Measurements from ENCODE around the gene ARHGAP24. TPM values are rescaled to one million over a fixed set of nuclear protein-coding genes. Genes with fewer than 3 reads are reported as not detected.

The ARHGAP24 gene
- total RNA-seq, 1 donor: 52.5 TPM

DNA sequence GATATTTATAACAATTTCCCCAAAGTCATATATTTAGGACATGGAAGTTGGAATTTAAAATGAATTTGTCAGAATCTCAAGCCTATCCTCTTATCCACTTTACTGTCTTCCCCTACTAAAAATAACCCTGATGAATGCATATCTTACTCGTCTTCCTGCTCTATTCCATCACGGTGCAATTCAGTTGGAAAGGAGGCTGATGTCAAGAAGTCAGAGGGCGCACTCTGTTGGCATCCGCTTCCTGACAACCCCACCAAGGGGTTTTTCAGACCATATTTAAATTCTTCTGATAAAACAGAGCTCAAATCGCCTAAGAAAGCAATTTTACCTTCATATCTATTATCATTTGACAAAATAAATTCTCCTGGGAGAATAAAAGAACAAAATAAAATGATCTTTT is 233.5 kb downstream of the ARHGAP24 start:
- Histone ChIP-seq H3K27ac (ENCODE audit: low read depth, low read length) (no peak overlapping the region), H3K36me3 (ENCODE audit: insufficient read depth, low read length) (no peaks in the 10 kb centered on the region), H2AFZ (ENCODE audit: low read length) (no peak overlapping the region), H4K20me1 (ENCODE audit: insufficient read depth, low read length) (no peaks in the 10 kb centered on the region), H3K4me2 (ENCODE audit: insufficient read depth, low read length) (no peak overlapping the region), H3K4me3 (ENCODE audit: insufficient read depth, low read length) (no peak overlapping the region), H3K79me2 (ENCODE audit: insufficient read depth, low read length) (no peaks in the 10 kb centered on the region), H3K4me1 (ENCODE audit: insufficient read depth, low read length) (peaks cover 3% of the 10 kb centered on the region), H3K9me3 (ENCODE audit: low read depth, low read length) (no peaks in the 10 kb centered on the region), H3K27me3 (ENCODE audit: insufficient read depth, low read length) (no peaks in the 10 kb centered on the region)
- TF ChIP-seq, protein P1, sequence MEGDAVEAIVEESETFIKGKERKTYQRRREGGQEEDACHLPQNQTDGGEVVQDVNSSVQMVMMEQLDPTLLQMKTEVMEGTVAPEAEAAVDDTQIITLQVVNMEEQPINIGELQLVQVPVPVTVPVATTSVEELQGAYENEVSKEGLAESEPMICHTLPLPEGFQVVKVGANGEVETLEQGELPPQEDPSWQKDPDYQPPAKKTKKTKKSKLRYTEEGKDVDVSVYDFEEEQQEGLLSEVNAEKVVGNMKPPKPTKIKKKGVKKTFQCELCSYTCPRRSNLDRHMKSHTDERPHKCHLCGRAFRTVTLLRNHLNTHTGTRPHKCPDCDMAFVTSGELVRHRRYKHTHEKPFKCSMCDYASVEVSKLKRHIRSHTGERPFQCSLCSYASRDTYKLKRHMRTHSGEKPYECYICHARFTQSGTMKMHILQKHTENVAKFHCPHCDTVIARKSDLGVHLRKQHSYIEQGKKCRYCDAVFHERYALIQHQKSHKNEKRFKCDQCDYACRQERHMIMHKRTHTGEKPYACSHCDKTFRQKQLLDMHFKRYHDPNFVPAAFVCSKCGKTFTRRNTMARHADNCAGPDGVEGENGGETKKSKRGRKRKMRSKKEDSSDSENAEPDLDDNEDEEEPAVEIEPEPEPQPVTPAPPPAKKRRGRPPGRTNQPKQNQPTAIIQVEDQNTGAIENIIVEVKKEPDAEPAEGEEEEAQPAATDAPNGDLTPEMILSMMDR (IDR thresholded peaks at IDR 0.05; ENCODE audit: extremely low read depth, low read depth, low read length): no peak
- no peak for DNase-seq (ENCODE audit: insufficient read length, low spot score, missing footprints)

DNA sequence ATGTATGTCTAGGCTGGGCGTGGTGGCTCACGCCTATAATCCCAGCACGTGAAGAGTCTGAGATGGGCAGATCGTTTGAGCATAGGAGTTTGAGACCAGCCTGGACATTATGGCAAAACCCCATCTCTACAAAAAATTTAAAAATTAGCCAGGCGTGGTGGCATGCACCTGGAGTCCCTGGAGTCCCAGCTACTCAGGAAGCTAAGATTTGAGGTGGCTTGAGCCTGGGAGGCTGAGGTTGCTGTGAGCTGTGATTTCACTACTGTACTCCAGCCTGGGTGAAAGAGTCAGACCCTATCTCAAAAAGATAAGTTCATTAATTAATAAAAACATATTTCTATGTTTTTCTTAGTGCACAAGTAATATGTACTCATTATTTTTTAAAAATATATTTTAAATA is 238.1 kb downstream of the ARHGAP24 start:
- no peak overlapping the region for H2AFZ ChIP-seq (ENCODE audit: low read length)

DNA sequence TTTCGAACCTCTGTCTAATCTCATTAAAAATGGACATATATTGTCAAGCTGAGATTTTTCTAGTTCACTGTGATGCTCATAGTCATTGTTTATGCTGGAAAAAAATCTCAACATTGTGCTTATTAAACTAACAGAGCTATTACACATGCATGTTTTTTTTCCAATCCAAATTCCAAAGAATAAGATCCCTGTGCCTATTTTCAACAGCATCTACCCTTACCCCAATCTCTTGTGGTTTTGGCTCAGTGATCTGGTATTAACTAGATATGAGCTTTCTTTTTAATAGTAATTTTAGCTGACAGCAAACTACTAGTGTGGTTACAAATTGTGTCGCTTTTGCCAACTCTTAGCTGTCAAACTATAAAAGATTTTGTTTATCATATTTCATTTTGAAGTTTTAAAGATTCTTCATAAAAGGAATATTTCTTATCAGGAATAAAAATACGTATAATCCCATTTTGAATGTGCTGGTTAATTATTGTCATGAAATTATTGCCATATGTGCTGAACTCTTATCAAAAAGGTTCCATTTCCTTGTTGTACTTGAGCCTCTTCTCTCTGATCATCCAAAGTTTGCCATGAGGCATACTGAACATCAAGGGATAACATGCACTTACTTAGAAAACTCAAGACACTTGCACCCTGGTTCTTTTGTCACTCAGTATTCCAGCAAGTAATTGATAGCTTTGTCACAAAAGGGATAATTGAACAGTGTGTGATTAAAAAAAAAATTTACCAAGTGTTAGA is 241.2 kb downstream of the ARHGAP24 start:
- no peak overlapping the region for H3K4me2 ChIP-seq (ENCODE audit: insufficient read depth, low read length)
- no peaks in the 10 kb centered on the region for H4K20me1 ChIP-seq (ENCODE audit: insufficient read depth, low read length)
- no peak overlapping the region for H2AFZ ChIP-seq (ENCODE audit: low read length)
- H3K9me3 ChIP-seq (ENCODE audit: low read depth, low read length): no peaks in the 10 kb centered on the region
- no peak overlapping the region for H3K27ac ChIP-seq (ENCODE audit: low read depth, low read length)
- DNase-seq (ENCODE audit: insufficient read length, low spot score, missing footprints): peak; percentile 68
- TF ChIP-seq, protein P1 (IDR thresholded peaks at IDR 0.05; ENCODE audit: extremely low read depth, low read depth, low read length): no peak
- H3K36me3 ChIP-seq (ENCODE audit: insufficient read depth, low read length): no peaks in the 10 kb centered on the region
- H3K79me2 ChIP-seq (ENCODE audit: insufficient read depth, low read length): no peaks in the 10 kb centered on the region
- no peak overlapping the region for H3K4me3 ChIP-seq (ENCODE audit: insufficient read depth, low read length)
- no peaks in the 10 kb centered on the region for H3K4me1 ChIP-seq (ENCODE audit: insufficient read depth, low read length)
- no peaks in the 10 kb centered on the region for H3K27me3 ChIP-seq (ENCODE audit: insufficient read depth, low read length)

More for the DNA sequence above, 238.1 kb downstream of the ARHGAP24 start:
- Histone ChIP-seq H3K27me3 (ENCODE audit: insufficient read depth, low read length) (no peaks in the 10 kb centered on the region), H3K4me1 (ENCODE audit: insufficient read depth, low read length) (no peaks in the 10 kb centered on the region), H3K79me2 (ENCODE audit: insufficient read depth, low read length) (no peaks in the 10 kb centered on the region), H3K4me3 (ENCODE audit: insufficient read depth, low read length) (no peak overlapping the region), H3K27ac (ENCODE audit: low read depth, low read length) (no peak overlapping the region), H4K20me1 (ENCODE audit: insufficient read depth, low read length) (no peaks in the 10 kb centered on the region), H3K36me3 (ENCODE audit: insufficient read depth, low read length) (no peaks in the 10 kb centered on the region), H3K9me3 (ENCODE audit: low read depth, low read length) (no peaks in the 10 kb centered on the region), H3K4me2 (ENCODE audit: insufficient read depth, low read length) (no peak overlapping the region)
- no peak for DNase-seq (ENCODE audit: insufficient read length, low spot score, missing footprints)
- TF ChIP-seq, protein P1 (IDR thresholded peaks at IDR 0.05; ENCODE audit: extremely low read depth, low read depth, low read length): no peak

DNA sequence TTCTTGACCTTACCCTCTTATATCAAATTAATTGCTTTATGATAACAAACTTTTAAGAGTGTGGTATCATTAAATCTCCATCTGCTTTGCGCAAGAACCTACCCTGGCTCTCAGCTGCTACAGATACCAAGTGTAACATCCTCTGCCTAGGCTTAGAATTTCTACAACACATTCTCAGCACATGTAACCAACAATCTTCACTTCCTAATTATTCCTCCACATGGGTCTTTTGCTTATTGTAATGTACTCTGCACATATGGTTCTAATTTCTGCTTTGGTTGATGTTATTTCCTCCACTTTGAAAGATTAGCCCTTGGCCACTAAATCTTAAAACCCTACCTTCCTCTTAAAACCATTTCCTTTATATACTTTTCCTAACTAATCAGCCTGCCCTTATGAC is 242.4 kb downstream of the ARHGAP24 start:
- Histone ChIP-seq H4K20me1 (ENCODE audit: insufficient read depth, low read length) (no peaks in the 10 kb centered on the region), H3K27ac (ENCODE audit: low read depth, low read length) (no peak overlapping the region), H3K27me3 (ENCODE audit: insufficient read depth, low read length) (no peaks in the 10 kb centered on the region), H3K79me2 (ENCODE audit: insufficient read depth, low read length) (no peaks in the 10 kb centered on the region), H3K9me3 (ENCODE audit: low read depth, low read length) (no peaks in the 10 kb centered on the region), H3K4me1 (ENCODE audit: insufficient read depth, low read length) (no peaks in the 10 kb centered on the region), H3K4me2 (ENCODE audit: insufficient read depth, low read length) (no peak overlapping the region), H3K36me3 (ENCODE audit: insufficient read depth, low read length) (no peaks in the 10 kb centered on the region), H3K4me3 (ENCODE audit: insufficient read depth, low read length) (no peak overlapping the region), H2AFZ (ENCODE audit: low read length) (no peak overlapping the region)
- TF ChIP-seq, protein P1 (IDR thresholded peaks at IDR 0.05; ENCODE audit: extremely low read depth, low read depth, low read length): no peak
- no peak for DNase-seq (ENCODE audit: insufficient read length, low spot score, missing footprints)
